Epithelial cell of prostate (primary cell): ENCODE measurements around the gene IL1RAPL2.

Source experiments
- DNase-seq: peaks from one replicate; pipeline ENCODE4 v3.0.0-alpha.2; 2011; ENCODE audit warnings: low read depth, low spot score
- H3K27ac ChIP-seq: fragments of 450-650 bp; 2 replicates; pipeline ENCODE4 v1.5.1; 2017; ENCODE audit warnings: mild to moderate bottlenecking

IL1RAPL2 gene

DNA sequence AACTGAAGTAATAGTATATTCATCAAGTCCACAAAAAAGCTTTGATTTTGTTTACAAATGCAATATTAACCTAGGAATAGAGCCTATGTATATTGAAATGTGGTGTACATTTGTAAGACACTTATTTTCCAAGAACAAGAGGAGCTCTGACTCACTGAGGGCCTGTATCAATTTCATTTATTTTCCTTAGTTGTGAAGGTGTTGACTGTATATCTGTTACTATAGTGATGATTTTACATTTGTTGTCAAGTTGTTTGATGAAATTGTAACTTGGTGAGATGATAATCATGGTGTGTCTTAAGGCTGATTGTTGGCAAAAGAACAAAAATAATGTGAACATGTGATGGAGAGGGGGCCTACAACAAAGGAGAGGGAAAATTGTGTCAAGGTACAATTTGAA is 929.4 kb downstream of the IL1RAPL2 start:
- DNase-seq, result no peak
- no peak overlapping the region for H3K27ac ChIP-seq

DNA sequence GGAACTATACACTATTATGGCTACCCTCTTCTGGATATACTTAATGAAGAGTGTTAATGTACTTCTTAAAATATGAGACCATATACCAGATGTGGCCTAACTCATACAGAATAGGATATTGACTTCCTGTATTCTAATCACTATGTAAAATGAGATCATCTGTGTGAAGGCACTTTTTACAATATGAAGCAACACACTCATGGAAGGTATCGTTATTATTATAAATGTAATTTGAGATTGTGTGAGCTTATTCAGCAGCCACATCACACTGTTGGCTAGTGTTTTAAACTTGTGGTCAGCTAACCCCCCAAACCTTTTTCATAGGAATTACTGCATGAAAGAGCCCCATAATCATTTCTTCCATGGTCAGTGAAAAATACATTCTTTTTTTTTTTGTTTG is 936.3 kb downstream of the IL1RAPL2 start:
- no peak overlapping the region for H3K27ac ChIP-seq
- DNase-seq, result no peak

DNA sequence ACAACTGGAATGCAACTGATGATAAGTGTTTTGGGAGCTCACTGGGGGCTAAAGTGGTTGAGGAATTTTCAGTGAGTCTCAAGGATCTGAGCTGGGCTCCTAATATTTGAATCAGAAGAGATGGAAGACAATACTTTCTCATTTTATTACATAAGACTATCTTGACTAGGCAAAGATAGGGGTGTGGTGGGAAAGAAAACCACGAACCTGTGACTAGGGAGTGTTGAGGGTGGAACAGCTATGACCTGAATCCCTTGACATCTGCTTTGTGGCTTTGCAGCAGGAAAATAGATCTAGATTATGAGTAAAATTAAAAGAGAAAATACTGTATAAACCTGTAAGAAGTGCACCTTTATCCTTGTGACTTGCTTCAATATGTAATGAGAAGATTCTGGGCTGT is 949.6 kb downstream of the IL1RAPL2 start:
- peak; percentile 6 for DNase-seq
- no peak overlapping the region for H3K27ac ChIP-seq

DNA sequence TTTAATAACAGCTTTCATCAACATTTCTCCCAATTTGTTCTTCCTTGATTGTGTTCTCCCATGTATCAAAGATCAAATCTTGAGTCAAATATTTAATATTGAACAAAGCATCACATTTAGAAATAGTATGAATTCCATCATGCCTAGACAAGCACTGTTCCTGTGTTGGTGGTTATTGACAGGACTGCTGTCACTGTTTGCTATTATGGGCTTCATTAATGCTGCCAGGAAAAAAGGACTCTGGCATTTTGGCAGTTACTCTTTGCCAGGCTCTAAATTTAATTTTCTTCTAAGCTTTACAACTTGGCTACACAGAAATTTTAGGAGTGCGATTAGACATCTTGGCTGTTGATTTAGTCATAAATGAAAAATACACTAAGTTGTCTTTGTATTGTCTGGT is 960.4 kb downstream of the IL1RAPL2 start:
- no peak overlapping the region for H3K27ac ChIP-seq

DNA sequence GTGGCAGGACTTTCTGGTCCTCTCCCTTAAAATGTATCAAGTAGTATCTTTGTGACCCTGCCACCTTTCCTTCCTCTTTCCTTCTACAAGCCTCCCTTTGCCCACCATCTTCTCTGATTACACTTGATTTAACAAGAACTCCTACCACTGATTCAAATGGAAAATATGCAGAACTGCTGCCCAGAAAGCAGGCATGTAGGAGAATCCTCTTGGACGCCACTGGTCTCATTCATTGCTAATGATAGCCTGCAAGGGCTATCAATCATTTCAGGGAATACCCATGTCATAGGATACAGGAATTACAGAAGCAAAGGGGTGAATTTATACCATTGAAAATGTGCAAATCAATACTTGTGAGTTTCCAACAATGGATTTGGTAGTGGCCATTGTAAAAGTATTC is 961.8 kb downstream of the IL1RAPL2 start:
- no peak overlapping the region for H3K27ac ChIP-seq
- DNase-seq, result no peak

More for the DNA sequence above, 960.4 kb downstream of the IL1RAPL2 start:
- no peak for DNase-seq

DNA sequence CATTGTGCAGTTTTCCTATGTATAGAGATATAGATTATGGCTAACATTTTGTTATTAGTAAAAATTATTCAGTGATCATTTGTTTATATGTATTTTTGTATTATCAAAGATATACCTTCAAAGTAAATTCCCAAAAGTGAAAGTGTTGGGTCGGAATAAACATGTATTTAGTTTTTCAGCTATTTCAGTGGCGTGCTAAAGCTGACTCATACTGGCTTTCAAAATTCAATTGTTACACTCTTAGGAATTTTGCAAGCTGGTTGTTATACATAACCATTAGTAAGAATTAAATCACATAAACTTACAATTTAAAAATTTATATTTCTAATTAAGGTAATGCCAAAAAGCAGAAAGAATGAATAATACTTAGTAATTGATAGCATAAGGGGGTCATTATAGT is 968.0 kb downstream of the IL1RAPL2 start:
- no peak overlapping the region for H3K27ac ChIP-seq
- no peak for DNase-seq

DNA sequence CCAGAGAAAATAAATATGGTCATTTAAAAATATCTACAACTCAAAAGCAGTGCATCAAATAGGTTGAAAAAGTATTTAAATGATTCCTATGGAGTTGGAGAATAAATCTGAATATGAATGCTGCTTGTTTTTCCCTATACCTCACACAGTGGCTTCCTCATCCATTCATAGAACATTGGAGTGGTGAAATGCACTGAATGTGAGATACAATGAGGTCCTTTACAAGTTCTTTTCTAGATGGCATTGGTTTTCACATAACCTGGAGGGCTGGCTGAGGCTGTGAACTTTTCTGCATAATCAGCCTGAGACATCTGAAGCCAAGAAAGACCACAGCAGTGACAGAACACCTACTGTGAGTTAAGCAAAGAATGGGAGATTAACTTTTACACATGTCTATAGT is 977.3 kb downstream of the IL1RAPL2 start:
- no peak overlapping the region for H3K27ac ChIP-seq
- no peak for DNase-seq

DNA sequence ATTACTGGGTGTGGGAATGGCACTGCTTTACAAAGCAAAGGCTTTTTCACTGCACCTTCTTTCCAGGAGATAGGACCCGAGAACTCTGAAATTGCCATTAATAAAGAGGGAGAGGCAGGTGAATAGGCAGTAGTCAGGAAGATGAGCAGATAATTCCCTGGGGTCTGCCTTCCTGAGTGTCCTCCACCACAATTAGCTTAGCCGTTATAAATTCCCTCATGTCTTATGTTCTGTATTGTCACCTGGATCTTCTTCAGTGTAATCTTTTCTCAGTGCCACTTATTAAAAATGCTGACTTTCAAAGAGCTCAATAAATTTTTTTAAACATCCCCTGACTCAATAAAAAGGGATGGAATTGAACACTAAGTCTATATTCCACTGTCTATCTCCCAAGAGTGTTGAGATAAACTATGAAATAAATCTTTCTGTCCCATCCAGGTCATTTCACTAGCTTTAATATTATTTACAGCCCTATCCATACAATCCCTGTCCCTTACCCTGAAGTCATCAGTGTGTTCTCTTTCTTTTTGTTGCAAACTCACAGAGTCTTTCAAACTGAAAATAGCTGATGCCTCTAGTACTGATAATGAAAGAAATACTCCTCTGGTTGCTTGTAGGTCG is 984.2 kb downstream of the IL1RAPL2 start:
- H3K27ac ChIP-seq, result no peak overlapping the region
- no peak for DNase-seq

DNA sequence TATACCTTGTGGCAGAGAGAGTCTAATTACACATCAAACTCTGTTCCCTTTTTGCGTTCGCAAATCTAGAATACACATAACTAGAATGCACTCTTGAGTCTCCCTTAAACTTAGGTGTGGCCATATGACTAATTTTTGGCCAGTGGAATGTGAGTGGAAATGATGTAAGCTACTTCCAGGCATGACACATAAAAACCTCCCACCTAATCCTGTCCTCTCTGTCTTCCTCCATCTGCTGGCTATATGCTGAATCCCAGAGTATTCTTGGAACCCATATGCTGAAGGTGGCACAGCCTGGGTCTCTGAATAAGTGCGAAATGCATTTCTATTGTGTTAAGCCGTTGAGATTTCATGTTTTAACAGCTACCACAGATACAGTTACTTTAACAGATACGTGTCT is 986.4 kb downstream of the IL1RAPL2 start:
- H3K27ac ChIP-seq, result peak overlapping the region; percentile 94
- peak; percentile 74 for DNase-seq

DNA sequence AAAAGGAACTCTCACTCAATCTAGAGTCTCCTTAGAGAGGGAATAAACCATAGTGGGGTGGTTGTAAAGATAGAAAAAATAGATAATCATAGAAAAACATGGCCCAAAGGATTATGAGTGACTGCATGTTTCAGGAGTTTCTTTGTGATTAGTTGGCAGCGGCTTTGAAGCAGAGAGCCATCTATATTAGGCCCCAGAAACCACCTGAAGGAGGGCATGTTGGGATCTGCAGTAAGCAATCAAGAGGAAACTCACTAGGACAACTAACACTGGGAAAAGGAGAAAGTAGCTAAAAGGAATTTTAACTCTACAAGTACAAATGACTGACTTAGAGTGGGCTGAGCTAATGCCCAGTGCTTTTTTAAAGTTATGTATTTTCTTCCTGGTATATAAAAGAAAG is 987.1 kb downstream of the IL1RAPL2 start:
- H3K27ac ChIP-seq, result peak overlapping the region; percentile 94
- DNase-seq, result peak; percentile 37

DNA sequence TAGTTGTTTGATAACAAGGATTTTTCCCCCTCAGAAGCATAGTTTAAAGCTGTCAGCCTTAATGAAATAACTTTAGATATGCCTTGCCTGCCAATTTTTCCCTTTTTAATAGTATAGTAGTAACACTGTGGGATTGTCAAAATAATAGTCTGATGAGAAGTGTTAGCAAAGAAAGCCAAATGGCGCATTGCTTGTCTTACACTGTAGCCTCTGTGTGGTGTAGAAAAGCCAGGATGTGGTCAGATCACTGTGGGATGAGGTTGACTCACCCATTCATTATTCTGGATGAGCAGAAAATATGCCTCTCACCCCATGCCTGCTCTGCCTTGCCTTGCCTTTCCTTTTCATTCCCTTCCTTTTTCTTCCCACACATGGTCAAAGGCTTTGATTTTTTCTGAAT is 998.5 kb downstream of the IL1RAPL2 start:
- DNase-seq, result peak; percentile 26
- H3K27ac ChIP-seq, result peak overlapping the region; percentile 74

DNA sequence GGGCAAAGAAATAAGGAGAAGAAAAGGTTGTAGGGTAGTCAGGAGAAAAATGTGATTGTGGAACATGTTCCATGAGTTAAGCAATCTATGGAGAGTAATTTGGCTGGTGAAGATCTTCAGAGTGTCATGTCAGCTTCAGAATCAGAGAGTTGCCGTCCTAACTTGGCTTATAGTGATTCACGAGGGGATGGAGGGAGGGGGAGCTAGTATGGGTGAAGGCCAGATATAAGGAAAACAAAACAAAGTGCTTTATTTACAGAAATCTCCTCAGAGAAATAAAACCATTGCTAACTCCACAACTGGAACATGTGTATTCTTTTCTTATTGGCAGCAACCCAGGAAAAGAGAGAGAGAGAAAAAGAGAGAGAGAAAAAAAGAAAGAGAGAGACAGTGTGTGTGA is 999.9 kb downstream of the IL1RAPL2 start:
- DNase-seq, result no peak
- H3K27ac ChIP-seq, result no peak overlapping the region

DNA sequence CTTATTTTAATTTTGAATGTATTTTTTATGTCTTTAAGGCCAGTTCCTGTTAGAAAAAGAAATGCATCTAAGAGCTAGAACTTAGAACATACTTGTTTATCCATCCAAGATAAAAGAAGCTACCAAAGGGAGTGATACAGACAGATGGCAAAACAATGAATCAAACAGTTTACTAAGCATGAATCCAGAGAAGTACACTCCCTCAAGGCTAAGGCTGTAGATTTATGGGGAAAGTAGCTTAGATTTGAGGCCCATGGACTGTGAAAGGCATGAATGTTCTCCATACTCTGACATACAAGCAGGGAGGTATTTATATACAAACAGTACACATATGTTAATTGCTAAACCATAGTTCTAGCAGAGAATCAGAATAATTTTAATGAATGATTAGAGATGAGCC is 1001.1 kb downstream of the IL1RAPL2 start:
- DNase-seq, result no peak
- H3K27ac ChIP-seq, result no peak overlapping the region

DNA sequence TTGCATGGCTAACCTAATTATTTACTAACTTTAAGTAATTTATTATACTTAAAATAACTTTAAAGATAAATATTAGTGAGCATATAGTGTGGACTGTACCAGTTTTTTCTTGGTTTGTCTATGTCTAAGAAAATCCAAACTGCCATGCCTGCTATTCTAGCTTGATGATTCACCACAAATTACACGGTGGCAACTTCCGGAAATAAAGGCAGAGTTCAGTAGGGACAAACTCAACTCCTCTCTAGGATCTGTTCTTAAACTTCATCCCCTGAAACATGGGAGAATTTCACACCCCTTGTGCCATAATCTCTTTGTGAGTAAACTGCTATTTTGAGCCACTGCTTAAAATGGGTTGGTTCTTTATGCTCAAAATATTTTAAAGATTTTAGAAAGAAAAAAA is 1042.7 kb downstream of the IL1RAPL2 start:
- no peak for DNase-seq
- H3K27ac ChIP-seq, result no peak overlapping the region

DNA sequence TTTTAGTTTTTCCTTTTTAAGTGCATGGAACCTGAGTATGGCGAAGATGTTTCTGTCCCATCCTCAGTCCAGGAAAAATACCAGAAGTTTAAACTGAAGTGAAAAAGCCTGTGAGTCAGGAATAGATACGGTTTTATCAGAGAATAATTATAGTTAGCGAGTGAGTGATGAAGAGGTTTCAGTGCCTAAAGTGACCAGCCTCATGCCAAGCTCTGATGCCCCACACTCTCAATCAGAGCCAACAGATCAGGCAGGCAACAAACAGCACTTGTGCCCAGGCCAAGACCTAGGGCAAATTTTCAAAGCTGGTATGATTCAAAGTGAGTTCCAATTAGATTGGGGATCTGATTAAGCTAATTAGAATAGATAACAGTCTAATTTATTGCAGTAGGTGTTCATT is 1043.5 kb downstream of the IL1RAPL2 start:
- DNase-seq, result no peak
- no peak overlapping the region for H3K27ac ChIP-seq

DNA sequence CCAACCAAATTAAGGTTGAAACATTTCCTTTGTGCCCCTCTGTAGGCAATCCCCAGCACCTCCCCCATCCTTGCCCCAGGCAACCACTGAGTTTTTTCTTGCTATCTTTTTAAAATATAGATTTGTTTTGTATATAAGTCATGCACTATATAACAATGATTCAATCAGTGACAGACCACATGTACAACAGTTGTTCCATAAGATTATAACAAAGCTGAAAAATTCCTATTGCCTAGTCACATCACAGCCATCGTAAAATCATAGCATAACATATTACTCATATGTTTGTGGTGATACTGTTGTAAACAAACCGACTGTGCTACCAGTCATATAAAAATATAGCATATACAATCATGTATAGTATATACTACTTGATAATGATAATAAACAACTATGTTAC is 1044.4 kb downstream of the IL1RAPL2 start:
- no peak overlapping the region for H3K27ac ChIP-seq
- DNase-seq, result peak; percentile 8

DNA sequence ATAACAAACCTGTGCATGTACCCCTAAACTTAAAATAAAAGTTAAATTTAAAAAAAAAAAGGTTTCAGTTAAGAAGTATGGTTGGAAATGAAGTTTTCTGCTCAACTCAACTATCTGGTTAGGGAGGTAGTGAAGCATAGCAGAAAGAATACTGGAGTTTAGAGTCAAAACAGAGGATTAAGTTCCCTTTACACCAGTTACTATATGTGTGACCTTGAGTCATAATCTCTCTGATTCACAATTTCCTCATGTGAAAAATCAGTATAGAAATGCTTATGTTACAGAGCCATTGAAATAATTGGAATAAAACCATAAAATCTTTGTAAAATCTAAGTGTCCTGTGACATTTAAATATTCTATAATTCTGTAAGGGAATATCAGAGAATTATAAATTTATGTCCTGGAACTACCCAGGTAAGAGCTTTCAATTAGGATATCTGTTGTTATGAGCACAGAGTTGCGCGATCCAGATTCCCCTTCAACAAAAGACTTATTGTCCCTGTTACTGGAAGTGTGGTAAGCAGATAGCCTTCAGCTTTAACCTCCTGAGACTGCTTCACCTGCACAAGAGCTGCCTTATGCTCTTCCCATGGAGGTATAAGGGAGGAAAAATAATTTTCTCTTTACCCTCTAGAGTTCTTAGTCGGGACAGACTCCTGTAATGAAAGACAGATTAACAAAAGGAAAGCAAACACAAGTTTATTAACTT is 1052.5 kb downstream of the IL1RAPL2 start:
- H3K27ac ChIP-seq, result peak overlapping the region; percentile 32
- DNase-seq, result no peak

DNA sequence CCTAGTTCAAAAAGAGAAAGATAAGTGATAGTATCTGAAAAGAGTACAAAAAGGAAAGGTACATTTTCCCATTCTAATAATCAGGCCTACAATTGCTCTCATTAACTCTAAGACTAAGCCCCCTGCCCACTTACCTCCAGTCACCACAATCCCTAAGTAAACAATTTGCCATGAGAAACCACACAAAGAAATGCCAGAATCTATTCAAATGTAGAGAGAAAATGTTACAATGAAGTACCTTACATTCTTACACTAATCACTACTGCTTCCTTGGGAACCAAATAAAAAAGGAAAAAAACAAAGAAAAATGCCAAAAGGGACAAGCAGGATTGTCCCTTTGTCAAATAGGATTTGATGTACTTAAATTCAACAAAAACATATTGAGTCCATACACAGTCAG is 1068.2 kb downstream of the IL1RAPL2 start:
- no peak for DNase-seq
- H3K27ac ChIP-seq, result no peak overlapping the region

DNA sequence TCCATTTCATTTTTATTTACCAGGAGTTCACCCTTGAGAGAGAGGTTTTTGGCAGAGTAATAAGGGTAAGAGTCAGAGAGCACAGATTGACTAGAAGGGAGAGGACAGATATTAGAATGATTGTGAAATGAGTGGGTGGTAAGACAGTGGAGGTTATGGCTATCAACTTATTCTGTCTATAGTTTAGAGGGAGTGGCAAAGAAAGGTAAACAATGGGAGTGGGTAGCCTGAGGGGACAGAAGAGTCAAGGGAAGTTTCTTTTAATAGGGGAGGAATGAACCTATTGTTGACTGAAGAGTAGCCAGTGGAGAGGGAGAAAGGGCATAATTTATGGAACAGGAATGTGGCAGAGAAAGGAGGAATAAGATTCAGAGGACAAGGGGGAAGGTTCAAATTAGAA is 1069.8 kb downstream of the IL1RAPL2 start:
- no peak for DNase-seq
- H3K27ac ChIP-seq, result no peak overlapping the region

DNA sequence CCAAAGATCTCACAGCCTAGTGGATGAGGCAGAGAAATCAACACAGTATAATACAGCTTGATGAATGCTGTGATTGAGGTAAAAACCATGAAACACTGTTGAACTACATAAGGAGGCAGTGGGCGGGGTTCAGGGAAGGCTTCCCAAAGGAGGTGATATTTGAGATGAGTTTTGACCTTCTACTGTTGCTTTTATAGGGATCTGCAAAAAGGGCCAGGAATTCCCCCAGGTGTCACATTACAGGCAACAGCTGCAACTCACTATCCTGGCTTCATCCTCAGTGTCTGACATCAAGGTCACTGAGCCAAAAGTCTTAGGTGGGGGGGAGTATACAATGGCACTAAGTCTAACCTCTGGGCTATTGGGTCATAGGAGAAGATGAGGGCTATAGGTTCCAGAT is 1070.7 kb downstream of the IL1RAPL2 start:
- DNase-seq, result no peak
- no peak overlapping the region for H3K27ac ChIP-seq

DNA sequence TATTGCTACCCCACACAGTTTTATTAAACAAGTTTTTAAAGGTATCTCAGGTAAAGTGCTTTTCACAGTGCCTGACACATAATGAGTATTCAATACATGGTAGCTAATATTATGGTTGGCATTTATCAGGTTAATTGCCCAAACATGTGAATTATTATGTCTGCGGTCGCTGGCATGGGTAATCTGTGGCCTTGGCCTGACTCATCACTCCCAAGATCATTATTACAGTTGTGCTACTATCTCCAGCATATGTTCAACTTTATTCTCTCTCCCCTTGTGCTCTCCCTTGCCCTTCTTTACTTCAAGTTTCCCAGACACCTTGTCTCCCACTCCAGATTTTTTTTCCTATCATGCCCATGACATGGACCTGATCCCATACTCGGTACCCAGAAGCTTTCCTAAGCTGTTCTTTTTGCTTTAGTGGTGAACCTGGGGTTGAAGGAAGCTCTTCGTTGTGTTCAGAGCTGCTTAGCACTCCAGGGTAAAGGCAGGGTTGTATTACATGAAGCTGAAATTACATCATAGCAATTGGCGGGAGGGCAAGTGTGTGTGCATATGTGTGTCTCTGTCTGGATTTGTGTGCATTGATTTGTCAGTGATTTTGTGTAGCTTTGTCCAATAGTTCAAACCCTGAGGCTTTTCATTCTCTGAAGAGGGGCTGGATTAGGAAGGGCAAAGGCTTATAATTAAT is 1079.8 kb downstream of the IL1RAPL2 start:
- no peak overlapping the region for H3K27ac ChIP-seq
- peak; percentile 10 for DNase-seq
